CD1c-positive myeloid dendritic cell (primary cell): ENCODE data around the gene LARGE1.

Experiments
- DNase-seq: peaks from one replicate; pipeline ENCODE4 v3.0.0-alpha.2; 2016; ENCODE audit errors: extremely low spot score

LARGE1 gene

GRCh38 chr22:33776491-33776890, 143.8 kb downstream of the LARGE1 start:
- no peak for DNase-seq

GRCh38 chr22:33774781-33775180, 145.5 kb downstream of the LARGE1 start:
- DNase-seq, result no peak

DNA sequence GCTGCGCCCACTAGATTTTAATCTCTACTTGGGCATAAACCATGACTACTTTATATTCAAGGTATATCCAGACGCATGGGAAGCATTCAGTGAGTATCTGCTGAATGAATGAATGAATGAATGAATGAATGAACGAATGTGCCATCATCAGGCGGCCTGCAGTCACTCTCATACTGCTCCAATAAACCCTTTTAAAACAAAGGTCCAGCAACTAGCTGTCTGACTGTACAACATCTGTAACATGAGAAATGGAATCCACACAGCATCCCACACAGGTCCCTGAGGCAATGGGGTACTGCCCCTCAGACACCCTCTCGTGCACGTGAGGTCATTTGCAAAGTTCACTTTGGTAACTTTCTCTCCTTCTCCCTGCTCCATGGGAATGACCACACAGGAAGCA, 147.5 kb downstream of the LARGE1 start:
- DNase-seq, result no peak

- DNase-seq, result no peak
These were observed 149.1 kb downstream of the LARGE1 start for GRCh38 chr22:33771136-33771535.

- no peak for DNase-seq
These were observed 149.6 kb downstream of the LARGE1 start for GRCh38 chr22:33770723-33771122.

DNA sequence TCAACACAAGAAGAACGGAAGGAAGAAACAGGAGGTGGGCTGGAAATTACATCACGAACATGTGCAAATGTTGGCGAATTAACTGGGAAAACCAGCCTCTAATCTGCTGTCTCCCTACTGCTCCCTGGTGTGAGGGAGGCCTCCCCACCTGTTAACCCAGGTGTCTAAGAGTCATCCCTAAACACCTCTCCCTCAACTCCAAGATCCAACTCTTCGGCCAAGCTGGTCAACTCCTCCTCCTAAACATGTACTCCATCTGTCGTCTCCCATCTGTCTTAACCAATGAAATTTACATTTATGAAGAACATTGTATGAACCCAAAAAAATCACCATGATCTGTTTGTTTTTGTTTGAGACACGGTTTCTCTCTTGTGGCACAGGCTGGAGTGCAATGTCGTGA, 154.2 kb downstream of the LARGE1 start:
- no peak for DNase-seq

DNA sequence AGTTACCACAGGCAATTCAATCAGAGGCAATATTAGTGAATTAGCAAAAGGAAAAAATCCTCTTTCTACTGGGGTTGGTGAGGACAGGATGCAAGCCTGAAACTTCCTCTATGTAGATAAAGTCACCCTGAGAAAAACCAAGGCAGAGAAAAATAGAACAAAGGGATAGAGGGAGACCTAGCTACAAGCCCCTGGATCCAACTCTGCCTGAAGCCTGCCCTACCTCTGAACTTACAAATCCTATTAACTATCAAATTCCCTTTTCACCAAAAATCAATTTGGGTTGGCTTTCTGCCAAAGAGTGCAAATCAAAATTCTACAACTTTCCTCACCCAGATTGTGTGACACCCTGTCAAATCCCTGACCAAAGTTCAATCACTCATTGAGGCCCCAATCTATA, 161.3 kb downstream of the LARGE1 start:
- no peak for DNase-seq

GRCh38 chr22:33757802-33758483, 162.3 kb downstream of the LARGE1 start:
- no peak for DNase-seq

- DNase-seq, result no peak
These were observed 163.1 kb downstream of the LARGE1 start for GRCh38 chr22:33757041-33757801.

GRCh38 chr22:33756508-33756949, 163.7 kb downstream of the LARGE1 start:
- no peak for DNase-seq

DNA sequence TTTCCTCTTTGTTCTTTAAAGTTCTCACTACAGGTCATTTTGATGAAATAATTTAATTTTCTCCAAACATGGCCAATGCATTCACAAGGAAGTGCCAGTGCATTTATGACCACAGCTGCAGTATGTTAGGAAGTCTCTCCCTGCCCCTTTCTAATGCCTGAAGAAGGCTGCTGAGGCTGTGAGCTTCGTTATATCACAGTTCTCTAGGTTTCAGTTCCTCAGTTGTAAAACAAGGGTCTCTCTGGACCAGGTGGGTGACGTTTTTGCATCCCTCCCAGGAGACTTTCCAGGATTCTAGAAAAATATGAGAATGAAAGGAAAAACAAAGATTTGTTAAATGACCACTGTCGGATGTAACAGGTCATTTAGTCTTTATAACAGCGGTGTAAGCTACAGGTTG, 171.6 kb downstream of the LARGE1 start:
- no peak for DNase-seq

- DNase-seq, result no peak
These were observed 172.6 kb downstream of the LARGE1 start for GRCh38 chr22:33747576-33748180.

- DNase-seq, result no peak
These were observed 173.2 kb downstream of the LARGE1 start for GRCh38 chr22:33747029-33747428.

DNA sequence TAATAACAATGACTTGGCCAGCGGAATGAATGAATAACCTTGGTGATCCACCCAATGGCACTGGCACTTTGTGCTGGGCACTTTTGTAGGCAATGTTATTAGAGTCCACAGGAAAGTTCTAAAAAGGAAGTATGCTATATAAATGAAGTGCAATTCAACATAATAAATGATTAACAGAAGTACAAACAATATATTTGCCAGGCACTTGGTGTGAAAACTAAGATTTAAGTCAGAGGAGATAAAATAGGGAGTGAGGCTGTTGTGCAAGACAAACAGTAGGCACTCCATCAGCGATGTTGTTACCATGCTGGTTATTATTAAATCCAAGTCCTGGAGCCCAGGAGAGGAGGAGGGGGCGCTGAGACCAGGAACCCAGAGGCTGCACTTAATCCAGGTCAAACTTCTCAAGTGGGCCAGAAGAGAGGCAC, 173.8 kb downstream of the LARGE1 start:
- DNase-seq, result no peak

DNA sequence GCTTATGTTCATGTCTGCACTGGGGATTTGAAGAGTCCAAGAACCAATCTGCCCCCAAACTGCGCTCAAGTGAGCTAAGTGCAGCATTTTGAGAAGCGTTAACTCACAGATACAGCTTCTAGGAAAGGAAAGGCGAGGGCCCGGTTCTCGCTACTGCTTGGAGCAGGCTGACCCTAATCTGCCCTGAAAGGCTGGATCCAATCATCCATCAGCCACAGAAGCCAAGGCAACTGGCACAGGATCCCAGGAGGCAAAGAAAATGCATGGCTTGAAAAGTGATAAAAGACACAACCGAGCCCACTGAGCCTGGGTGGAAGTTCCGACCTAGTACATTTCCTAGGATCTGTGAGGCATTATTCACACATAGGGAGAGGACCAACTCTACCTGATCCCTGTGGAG, 174.8 kb downstream of the LARGE1 start:
- DNase-seq, result no peak

DNA sequence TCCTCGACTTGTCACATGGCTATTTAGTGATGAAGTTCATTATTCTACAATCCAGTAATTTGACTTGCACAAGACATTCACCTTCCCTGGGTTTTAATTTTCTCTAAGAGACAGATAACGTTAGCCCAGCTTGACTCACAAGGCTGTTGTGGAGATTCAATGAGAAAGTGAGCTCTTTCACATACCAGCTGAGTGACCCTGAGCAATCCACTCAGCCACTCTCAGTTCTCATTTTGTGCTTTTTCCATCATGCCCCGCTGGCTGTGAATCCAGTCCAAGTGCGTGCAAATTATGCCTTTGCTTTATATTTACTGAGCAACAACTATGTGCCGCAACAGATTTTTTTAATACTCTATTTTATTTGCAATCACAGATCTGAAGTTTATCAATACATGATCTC, 176.5 kb downstream of the LARGE1 start:
- no peak for DNase-seq

- DNase-seq, result no peak
These were observed 179.3 kb downstream of the LARGE1 start for GRCh38 chr22:33741025-33741424.

- no peak for DNase-seq
These were observed 180.8 kb downstream of the LARGE1 start for GRCh38 chr22:33739516-33739915.

DNA sequence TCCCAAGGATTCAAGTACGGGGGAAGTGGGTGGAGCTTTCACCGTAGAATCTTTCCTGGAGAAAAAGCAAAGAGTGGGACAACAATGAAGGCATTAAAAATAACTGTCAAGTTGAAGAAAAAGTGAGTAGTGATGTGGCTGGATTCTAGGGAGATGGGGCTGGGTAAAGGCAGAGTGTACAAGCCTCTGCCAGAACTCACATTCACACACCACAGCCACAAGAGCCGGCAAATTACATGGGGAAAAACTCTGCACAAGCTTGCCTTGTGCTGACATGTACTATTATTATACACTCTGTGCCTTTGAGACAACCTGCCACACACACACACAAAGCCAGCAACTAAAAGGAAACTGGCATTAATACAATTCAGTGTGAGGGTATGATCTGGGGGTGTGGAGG, 182.6 kb downstream of the LARGE1 start:
- DNase-seq, result no peak

- no peak for DNase-seq
These were observed 184.3 kb downstream of the LARGE1 start for GRCh38 chr22:33735978-33736377.

- DNase-seq, result no peak
These were observed 191.4 kb downstream of the LARGE1 start for GRCh38 chr22:33728847-33729246.

DNA sequence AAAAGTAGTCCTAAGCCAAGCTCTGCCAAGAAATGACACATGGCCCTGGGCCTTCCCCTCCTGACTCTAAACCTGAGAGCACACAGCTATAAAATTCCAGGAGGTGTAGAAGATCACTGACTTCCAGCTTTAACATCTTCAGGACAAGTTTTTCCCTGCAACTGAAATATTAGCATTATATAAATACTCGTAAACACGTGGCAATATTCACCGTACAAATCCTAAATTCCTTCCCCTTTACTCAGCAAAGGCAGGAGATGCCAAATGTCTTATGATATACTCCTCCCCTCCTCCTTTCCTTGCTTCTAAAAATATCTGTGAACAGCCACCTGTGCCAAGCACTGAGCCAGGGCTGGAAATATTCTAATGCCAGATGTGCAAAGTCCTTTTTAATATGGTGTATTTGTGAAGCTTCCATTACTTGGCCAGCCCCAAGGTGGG, 194.0 kb downstream of the LARGE1 start:
- no peak for DNase-seq

DNA sequence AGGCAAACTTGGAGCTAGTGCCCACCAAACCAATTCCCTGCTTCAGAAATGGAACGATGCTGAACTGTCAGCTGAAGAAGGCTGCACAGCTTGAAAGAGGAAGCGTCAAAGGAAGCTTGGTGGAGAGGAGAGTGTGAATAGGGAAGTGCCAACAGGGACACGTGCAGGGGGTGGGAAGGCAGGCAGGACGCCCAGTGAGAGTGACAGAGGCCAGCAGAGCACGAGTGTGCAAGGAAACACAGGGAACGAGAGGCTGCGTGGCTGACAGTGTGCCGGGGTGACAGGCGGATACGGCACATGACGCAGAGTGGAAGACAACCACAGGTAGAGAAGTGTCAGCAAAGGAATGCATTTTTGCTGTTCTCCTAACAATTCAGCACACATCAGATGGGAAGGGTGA, 196.4 kb downstream of the LARGE1 start:
- DNase-seq, result no peak
